GM21447 (cell line): ENCODE measurements around the gene LAMB4.

Source experiments
- ATAC-seq: cut with Tn5 transposase; IDR thresholded peaks from one replicate; pipeline ENCODE4 v1.9.1; 2021; ENCODE audit not compliant: unreplicated experiment

LAMB4 gene

GRCh38 chr7:108112683-108113082 lies 17.5 kb downstream of the LAMB4 start:
- ATAC-seq: no peak

GRCh38 chr7:108109221-108109908 lies 20.8 kb downstream of the LAMB4 start:
- no peak for ATAC-seq

GRCh38 chr7:108108131-108108530 lies 22.0 kb downstream of the LAMB4 start:
- ATAC-seq: no peak

GRCh38 chr7:108104324-108104723 lies 25.8 kb downstream of the LAMB4 start:
- ATAC-seq: no peak

- ATAC-seq: no peak
Observed at GRCh38 chr7:108103558-108104298, 26.4 kb downstream of the LAMB4 start.

- no peak for ATAC-seq
Observed at GRCh38 chr7:108102671-108103312, 27.4 kb downstream of the LAMB4 start.

- ATAC-seq: no peak
Observed at GRCh38 chr7:108101759-108102158, 28.4 kb downstream of the LAMB4 start.

GRCh38 chr7:108099713-108100112 lies 30.4 kb downstream of the LAMB4 start:
- ATAC-seq: no peak

- no peak for ATAC-seq
Observed at GRCh38 chr7:108097703-108098102, 32.5 kb downstream of the LAMB4 start.

- ATAC-seq: no peak
Observed at GRCh38 chr7:108096996-108097395, 33.2 kb downstream of the LAMB4 start.

- ATAC-seq: peak; percentile 43
Observed at GRCh38 chr7:108094933-108095710, 35.0 kb downstream of the LAMB4 start.

GRCh38 chr7:108094346-108094745 lies 35.8 kb downstream of the LAMB4 start:
- ATAC-seq: no peak

GRCh38 chr7:108093851-108094331 lies 36.3 kb downstream of the LAMB4 start:
- ATAC-seq: no peak

- no peak for ATAC-seq
Observed at GRCh38 chr7:108093341-108093740, 36.8 kb downstream of the LAMB4 start.

- no peak for ATAC-seq
Observed at GRCh38 chr7:108091461-108091831, 38.7 kb downstream of the LAMB4 start.

- ATAC-seq: no peak
Observed at GRCh38 chr7:108090791-108091460, 39.2 kb downstream of the LAMB4 start.

- no peak for ATAC-seq
Observed at GRCh38 chr7:108089381-108089780, 40.8 kb downstream of the LAMB4 start.

GRCh38 chr7:108088729-108089128 lies 41.4 kb downstream of the LAMB4 start:
- ATAC-seq: no peak

GRCh38 chr7:108087778-108088177 lies 42.4 kb downstream of the LAMB4 start:
- ATAC-seq: no peak

- ATAC-seq: no peak
Observed at GRCh38 chr7:108086962-108087361, 43.2 kb downstream of the LAMB4 start.

- no peak for ATAC-seq
Observed at GRCh38 chr7:108086546-108086945, 43.6 kb downstream of the LAMB4 start.
